ENCODE data around the gene DMRTC1B. TPM values are rescaled to one million over a fixed set of nuclear protein-coding genes. Genes with fewer than 3 reads are reported as not detected.

The DMRTC1B gene, protein sequence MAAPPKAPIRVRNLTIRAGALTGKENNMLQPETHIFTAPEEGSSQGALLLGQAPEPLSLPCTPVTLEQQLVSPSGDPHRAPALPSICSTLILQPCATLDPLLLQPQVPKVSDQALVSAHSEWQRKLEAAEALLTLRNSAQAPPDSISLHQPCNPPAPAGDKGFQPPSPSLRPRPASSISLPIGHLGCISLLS
- total RNA-seq (2022; extraction: Qiagen RNA extraction; ENCODE audit: low read depth): not detected in 5 replicates

DNA sequence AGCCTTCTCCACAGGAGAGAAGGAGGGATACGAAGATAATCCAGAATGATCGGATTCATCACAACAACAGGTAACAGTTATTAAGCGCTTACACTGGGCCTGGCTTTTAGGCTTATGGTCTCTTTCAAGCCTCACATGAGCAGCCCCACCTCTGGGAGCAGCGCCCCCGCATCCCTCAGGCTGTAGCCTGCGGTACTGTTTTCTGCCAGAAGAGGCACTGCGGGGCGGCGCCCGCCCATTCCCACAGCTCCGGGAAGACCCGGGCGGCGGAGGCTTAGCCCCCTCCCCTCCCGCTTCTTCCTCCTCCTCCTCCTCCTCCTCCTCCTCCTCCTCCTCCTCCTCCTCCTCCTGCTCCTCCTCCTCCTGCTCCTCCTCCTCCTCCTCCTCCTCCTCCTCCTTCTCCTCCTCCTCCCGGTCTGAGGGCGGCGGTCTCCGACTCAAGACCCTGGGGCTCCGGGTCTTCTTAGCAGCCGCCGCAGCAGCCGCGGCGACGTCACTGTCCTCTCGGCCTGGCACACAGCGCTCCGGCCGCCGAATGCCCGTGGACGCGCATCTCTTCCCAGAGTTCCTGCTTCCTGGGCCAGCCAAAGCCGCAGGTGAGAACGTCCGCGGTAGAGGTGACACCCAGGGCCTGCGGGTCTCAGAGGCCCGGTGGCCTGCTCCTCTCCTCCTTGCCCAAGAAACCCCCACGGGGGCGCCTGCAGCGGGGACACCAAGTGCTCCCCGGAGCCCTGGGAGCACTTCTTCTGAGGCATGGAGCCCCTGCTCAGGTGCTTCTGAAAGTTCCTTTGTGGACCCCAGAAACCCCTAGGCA is at the start of gene DMRTC1B:
DMRTC1B (plus strand) TSS at position 238 of the 814 bp plus-strand sequence. CDS start 68,246 bp downstream, outside the sequence.

DNA sequence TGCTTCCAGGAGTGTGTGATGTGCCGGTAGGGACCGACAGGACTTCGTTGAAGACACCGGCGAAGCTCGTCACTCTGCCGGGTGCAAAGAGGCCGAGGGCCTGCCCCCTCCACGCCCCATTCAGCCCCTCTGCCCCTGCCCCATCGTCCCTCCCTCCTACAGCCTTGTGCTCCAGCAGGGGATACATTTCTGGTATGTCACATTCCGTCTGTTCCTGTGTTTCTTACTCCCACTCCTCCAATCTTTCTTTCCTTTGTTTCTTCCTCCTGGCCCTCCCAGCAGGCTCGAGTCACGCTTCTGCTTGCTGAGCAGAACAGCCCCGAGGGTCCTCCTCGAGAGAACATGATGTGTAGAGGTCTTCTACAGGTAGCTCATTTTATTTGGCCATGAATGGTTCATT is 5.9 kb downstream of the DMRTC1B start, which contains the start of gene FAM236B:
FAM236B (minus strand) TSS at position 101 of the 400 bp plus-strand sequence; CDS start at position 1, 100 bp downstream.

DNA sequence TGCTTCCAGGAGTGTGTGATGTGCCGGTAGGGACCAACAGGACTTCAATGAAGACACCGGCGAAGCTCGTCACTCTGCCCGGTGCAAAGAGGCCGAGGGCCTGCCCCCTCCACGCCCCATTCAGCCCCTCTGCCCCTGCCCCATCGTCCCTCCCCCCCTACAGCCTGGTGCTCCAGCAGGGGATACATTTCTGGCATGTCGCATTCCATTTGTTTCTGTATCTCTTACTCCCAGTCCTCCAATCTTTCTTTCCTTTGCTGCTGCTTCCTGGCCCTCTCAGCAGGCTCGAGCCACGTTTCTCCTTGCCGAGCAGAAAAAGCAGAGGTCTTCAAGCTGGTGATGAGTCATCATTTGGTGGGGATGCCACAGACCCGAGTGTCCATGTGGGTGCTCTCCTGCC is 31.4 kb downstream of the DMRTC1B start, which contains the start of gene FAM236D:
FAM236D (minus strand) TSS at position 101 of the 400 bp plus-strand sequence; CDS start at position 1, 100 bp downstream.

Other genes with a start within 250 kb of the DMRTC1B start
- 23.0 to 27.4 TPM (median 25.2 TPM) in 5 replicates for gene HDAC8, start 204.0 kb upstream of the DMRTC1B start, total RNA-seq (2022; extraction: Qiagen RNA extraction; ENCODE audit: low read depth)
- gene PHKA1, start 62.6 kb upstream of the DMRTC1B start, total RNA-seq (2022; extraction: Qiagen RNA extraction; ENCODE audit: low read depth): 22.3 to 28.5 TPM (median 25.2 TPM) in 5 replicates
- not detected in 5 replicates for gene FAM236B, start 5.8 kb downstream of the DMRTC1B start, total RNA-seq (2022; extraction: Qiagen RNA extraction; ENCODE audit: low read depth)
- gene FAM236D, start 31.3 kb downstream of the DMRTC1B start, total RNA-seq (2022; extraction: Qiagen RNA extraction; ENCODE audit: low read depth): not detected in 5 replicates
- gene FAM236C, start 135.7 kb downstream of the DMRTC1B start, total RNA-seq (2022; extraction: Qiagen RNA extraction; ENCODE audit: low read depth): not detected in 5 replicates
- gene FAM236A, start 161.3 kb downstream of the DMRTC1B start, total RNA-seq (2022; extraction: Qiagen RNA extraction; ENCODE audit: low read depth): not detected in 5 replicates
- gene DMRTC1, start 166.9 kb downstream of the DMRTC1B start, total RNA-seq (2022; extraction: Qiagen RNA extraction; ENCODE audit: low read depth): not detected in 5 replicates
- gene PABPC1L2B, start 226.0 kb downstream of the DMRTC1B start, total RNA-seq (2022; extraction: Qiagen RNA extraction; ENCODE audit: low read depth): not detected in 5 replicates

Data from A549 treated with GW870086 at 1 μM for 4 hours (cell line).